CMK (cell line): ENCODE results near the gene PRKCZ.

ENCODE experiments used
- DNase-seq: peaks from one replicate; pipeline ENCODE4 v3.0.0-alpha.2; 2010; ENCODE audit warnings: low read depth

Gene PRKCZ

GRCh38 chr1:2229911-2230731 is 179.9 kb downstream of the PRKCZ start:
- no peak for DNase-seq

GRCh38 chr1:2230781-2231531 is 180.7 kb downstream of the PRKCZ start:
- no peak for DNase-seq

DNA sequence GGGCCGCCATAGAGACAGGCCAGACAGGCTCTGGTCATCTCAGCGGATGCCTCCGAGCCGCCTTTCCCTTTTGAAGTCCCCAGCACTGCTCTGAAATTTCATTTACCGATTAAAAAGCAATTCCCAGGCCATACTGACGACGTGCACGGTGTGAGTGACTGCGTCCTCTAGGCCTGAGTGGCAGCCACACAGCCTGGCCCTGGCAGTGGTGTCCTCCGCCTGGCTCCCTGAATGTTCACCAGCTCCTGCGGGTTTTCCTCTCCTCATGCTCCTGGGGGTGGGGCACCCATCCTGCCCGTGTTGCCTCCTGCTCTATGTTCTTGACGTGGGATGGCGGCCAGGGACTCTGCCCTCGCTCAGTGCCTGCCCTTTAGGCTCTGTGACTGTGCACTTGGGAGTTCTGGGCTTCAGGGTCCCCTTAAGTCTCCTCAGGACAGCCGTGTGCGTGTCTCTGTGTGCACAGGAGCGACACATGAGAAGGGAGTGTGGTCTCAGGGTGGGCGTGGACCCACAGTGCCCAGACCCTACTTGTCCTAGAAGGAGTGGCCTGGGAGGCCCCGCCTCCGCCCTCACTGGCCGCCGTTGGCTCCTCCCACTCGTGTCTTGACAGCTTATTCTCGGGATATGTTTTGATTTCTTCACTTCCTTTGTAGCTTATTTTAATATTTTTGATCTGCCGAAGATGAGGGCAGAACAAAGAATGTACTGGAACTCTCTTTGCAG is 181.5 kb downstream of the PRKCZ start:
- peak; percentile 67 for DNase-seq

DNA sequence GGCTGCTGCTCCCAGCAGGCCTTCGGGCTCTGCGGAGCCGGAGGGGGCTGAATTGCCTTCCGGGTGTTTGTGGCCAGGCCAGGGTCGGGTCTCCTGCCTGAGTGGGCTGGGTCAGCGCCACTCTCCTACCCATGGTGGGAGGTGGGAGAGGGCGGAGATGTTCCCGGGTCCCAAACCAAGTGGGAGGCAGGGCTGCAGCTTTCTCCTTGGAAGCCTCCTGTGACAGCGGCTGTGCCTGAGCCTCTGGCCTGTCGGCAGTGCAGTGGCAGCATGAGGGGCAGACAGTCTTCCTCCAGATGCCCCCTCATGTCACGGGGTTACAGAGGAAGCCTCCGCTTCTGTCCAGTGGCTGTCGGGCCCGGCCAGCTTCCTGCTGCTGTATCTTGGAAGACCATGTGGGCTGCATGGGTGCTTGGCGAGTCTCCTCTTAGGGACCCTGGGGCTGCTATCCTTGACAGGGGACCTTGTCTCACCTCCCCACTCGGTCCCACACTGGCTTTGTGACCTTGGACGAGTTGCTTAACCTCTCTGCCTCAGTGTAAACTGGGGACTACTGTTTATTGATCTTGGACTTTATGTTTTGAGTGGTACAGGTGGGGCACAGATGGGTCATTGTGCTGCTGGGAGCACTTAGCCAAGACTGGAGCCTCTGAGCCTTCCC is 182.2 kb downstream of the PRKCZ start:
- DNase-seq, result no peak

GRCh38 chr1:2232916-2233438 is 182.8 kb downstream of the PRKCZ start:
- DNase-seq, result no peak

GRCh38 chr1:2233468-2233867 is 183.3 kb downstream of the PRKCZ start:
- no peak for DNase-seq

- no peak for DNase-seq
Observed at GRCh38 chr1:2233997-2234761, 184.0 kb downstream of the PRKCZ start.

GRCh38 chr1:2234762-2235113 is 184.5 kb downstream of the PRKCZ start:
- no peak for DNase-seq
